Stimulated activated CD4-positive, alpha-beta T cell treated with anti-CD3 and anti-CD28 coated beads, TNF-alpha, amount 100 ng/mL, for 4 hours (primary cell): ENCODE results near the gene CHPF.

Source experiments
- DNase-seq, 3 experiments: peaks; one replicate each; pipeline ENCODE4 v3.0.0-alpha.2; 2020; ENCODE audit warnings: low read depth in 3 of 3

The CHPF gene

DNA sequence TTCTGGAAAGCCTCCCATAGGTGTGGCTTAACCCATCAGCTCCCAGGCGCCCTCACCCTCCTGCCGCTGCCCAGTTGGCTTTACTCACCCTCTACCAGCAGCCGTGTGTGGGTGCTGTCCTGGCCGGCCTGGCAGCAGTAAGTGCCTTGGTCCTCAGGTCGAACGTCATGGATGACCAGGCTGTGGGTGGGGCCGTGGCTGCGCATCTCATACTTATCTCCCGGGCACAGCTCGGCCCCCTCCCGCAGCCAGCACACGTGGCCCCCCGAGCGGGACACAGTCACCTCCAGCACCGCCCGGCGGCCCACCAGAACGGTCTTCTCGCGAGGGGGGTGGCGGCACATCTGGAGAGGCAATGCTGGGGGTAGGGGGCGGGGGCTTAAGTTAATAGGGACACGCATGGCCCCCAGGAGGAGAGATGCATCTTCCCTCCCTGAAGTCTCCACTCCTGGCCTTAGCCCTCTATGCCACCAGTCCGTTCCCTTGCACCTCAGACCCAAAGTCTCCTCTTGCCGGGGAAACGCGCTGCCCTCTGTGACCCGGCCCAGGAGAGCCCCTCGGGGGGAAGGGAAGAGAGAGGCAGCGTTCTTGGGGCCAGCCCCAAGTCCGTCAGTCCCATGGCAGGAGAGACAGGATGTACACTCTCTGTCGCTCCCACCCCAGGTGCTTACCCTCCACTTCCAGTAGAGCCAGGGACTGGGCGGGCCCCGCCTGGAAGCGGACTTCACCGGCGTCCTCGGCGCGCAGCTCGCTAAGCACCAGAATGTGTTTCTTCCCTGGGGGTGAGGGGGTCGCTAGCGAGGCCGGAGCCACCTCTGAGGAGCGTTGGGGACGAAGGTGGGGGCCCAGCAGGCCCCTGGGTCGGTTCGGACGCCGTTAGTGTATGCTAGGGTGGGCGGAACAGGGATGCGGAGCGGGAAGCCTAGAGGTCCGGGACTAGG, 8.1 kb upstream of the CHPF start:
- DNase-seq: no peak

DNA sequence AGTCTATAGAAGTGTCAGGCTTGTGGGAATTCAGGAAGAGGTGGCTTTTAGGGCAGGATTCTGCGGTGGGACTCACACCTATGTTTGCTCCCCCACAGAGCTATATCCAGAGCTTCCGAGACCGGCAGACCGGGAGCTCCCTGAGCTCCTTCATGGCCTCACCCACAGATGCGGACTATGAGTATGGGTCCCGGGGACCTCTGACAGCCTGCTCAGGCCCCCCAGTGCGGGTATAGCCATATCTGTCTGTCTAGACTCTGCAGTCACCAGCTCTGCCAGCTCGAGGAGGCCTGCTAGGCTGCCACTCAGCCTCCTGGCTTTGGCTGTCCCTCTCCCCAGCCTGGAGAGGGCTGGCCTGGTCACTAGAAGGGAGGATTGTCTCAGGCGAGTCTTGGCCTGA, 6.0 kb upstream of the CHPF start:
- no peak for DNase-seq

DNA sequence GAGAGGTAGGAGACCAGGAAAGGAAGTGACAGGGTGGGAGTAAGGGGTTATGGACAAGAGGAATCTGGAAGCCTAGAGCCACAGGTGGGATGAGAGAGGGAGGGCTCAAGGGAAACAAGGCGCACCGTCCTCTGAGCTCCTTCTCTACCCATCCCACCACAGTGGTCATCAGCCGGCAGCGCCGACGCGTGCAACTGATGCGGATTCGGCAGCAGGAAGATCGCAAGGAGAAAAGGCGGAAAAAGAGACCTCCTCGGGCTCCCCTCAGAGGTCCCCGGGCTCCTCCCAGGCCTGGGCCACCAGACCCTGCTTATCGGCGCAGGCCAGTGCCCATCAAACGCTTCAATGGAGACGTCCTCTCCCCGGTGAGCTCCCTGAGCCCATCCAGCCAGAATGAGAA, 5.4 kb upstream of the CHPF start:
- DNase-seq: no peak

GRCh38 chr2:219547621-219548020, 4.0 kb upstream of the CHPF start:
- no peak for DNase-seq

GRCh38 chr2:219545943-219546352, 2.3 kb upstream of the CHPF start:
- no peak for DNase-seq

GRCh38 chr2:219545295-219545942, 1.8 kb upstream of the CHPF start:
- DNase-seq: no peak

- no peak for DNase-seq
Measured at GRCh38 chr2:219544567-219544966, 958 bp upstream of the CHPF start.

- DNase-seq: peak in 1 of 3 experiments; percentile 13
Measured at GRCh38 chr2:219542931-219543595, 546 bp downstream of the CHPF start.

DNA sequence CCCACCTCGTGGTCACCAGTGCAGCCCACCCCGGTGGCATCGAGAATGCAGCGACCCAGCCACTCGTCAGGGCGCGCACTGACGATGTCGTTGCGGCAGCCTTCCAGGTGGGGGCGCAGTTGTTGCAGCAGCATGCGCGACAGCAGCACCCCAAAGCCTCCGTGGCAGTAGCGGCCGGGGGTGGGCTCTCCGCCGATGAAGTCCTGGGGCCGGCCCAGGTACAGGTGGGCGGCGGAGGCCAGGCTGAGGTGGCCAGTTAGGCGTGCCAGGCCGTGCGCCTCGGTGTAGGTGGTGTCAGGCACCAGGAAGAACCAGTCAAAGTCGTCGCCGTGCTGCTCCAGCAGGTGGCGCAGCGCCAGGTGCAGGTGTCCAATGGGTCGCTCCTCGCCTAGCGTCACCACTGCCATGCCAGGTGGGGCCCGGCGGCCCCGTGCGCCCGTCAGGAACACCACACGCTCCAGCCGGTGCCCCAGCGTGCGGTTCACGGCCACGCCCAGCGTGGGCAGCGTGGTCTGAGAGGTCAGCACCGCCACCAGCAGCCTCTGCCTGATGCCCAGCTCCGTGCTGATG, 1.9 kb downstream of the CHPF start:
- peak; percentile 71 to 79 (median 77) for DNase-seq

DNA sequence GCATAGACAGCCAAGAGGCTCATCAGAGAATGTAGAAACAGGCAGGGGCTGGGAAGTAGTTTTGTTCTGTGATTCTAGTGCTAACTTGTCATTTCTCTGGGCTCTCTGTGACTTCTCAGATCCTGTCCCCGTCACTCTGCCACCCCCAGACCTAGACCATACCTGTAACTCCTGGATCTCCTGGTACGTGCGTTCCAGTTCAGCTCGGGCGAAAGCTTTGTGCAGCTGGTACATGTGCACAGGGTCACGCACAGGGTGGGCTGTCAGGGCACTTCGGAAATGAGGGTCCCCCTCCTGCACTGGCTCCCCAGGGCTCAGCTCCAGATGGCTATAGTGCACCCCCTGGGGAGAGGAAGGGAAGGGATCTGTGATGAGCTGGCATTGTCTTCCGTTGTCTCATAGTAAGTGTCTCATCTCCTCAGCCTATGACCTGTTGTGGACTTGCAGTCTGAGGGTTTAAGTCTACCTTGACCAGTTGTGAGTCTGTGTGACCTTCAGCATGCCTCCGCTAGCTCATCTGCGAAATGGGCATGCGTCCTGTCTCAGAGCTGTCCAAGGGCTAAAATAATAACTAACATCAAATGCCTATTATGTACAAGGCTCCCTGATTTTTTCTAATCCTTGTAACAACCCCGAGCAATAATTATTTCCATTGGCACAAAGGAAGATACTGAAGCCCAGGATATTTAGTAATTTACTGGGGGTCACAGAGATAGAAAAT, 2.7 kb downstream of the CHPF start:
- no peak for DNase-seq

GRCh38 chr2:219539926-219540678, 3.5 kb downstream of the CHPF start:
- DNase-seq: no peak

DNA sequence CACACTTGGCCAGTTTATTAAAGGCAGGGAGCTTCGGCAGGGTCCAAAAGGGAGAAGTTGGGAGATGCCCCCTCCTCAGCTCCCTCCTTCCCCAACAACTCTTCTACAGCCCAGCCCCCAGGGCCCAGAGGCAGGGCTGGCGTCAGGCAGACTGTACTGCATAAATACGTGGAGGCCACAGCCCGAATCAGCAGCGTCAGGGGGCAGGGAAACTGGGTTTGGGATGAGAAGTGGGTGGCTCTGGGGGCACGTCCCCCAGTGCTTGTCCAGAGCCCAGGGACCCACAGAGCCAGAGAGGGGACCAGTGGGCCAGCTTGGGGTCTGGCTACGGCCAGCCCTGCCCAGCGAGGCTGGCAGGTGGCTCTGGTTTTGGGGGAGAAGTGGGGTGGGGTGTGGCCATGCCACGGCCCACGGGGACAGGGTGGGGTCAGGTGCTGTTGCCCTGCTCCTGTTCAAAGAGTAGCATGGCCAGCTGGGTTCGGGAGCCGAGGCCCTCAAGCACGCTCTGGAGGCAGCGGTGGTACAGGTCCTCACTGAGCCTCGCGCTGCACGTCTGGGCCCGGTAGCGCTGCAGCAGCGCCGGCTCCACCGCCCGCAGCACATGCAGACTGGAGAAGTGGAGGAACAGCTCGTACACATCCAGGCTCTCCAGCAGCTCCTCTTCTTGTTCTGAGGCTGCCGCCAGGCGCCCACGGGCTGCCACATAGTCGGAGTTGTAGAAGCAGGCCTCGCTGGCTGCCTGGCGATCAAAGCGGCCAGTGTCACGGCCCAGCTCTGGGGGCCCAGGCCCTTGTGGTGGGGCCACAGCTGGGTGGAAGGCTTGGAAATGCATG, 4.4 kb downstream of the CHPF start:
- DNase-seq: no peak

DNA sequence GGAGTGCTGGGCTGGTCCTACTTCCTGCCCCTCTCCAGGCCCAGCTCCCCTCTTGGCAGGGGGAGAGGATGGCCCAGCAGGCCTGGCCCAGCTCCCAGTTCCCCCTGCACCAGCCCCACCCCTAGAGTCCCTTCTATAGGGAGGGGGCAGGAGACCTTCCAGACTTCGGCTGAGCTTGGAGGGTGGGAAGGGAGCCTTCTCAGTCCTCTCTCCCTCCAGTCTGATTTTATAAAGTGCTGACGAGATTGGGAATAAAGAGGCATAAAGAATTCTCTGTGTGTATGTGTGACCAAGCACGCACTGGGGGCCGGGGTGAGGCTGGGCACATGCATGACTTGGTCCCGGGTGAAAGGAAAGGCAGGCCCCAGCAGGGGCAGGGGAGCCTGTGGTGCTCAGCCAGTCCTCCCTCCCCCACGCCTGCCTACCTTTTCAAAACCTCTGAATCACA, 5.1 kb downstream of the CHPF start:
- no peak for DNase-seq

GRCh38 chr2:219537657-219538488, 5.7 kb downstream of the CHPF start:
- DNase-seq: no peak

DNA sequence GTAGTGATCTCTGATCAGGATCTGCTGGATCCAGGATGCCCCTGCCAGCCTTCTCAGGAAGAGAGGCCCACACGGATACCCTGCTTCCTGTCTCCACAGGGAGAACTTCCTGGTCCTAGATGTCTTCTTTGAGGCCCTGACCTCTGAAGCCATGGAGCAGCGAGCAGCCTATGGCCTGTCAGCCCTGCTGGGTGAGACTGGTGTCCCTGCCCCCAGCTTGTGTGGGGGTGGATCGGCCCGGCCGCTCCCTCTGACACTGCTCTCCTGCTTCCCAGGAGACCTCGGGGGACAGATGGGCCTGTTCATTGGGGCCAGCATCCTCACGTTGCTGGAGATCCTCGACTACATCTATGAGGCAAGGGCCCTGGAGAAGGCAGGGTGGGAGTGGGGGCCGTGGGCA, 6.6 kb downstream of the CHPF start:
- DNase-seq: no peak

- no peak for DNase-seq
Measured at GRCh38 chr2:219536425-219536824, 7.2 kb downstream of the CHPF start.

DNA sequence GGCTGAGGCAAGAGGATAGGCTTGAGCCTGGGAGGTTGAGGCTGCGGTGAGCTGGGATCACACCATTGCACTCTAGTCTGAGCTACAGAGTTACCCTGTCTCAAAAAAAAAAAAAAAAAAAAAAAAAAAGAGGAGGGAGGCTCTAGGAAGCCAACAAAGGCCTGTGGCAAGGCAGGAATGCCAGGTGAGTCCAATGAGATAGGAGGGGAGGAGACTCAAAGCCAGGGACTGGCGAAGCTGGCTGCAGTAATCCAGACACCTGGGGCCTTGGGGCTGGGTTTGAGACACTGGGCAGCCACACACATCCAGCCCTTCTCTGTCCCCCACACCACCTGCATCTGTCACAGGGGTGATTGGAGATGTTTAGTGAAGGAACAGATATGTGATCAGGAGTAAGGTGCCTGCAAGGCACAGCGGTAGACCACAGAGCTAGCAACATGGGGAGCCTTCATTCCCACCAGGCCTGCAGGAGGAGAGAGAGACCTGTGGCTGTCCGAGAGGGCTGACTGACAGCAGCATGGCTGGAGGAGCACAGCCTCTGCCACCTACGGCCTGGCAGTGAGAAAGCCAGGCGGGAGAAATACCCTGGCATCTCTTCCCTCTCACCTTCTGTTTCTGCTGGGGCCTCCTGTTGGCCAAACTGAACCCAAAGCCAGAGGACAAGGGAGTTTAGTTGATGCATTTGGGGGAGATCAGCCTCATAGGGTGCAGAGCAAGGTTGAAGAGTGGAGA, 9.5 kb downstream of the CHPF start:
- DNase-seq: no peak

DNA sequence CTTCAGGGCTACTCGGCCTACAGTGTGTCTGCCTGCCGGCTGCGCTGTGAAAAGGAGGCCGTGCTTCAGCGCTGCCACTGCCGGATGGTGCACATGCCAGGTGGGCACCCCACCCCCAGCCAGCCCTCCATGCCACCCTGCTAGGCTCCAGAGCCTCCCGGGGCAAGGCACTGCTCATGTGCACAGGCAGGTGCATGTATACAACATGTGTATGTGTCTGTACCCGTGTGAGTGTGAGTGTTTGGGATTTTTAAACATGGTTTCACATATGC, 11.3 kb downstream of the CHPF start:
- no peak for DNase-seq
